WERI-Rb-1 (cell line): ENCODE data around the gene CIITA.

Source experiments
- DNase-seq: peaks from one replicate; pipeline ENCODE4 v3.0.0-alpha.2; 2020
- H3K27ac ChIP-seq: fragments of 250-450 bp; sonication (Bioruptor Pico); 2 replicates; pipeline ENCODE4 v1.5.1; 2020; ENCODE audit warnings: mild to moderate bottlenecking, moderate library complexity
- H3K27me3 ChIP-seq: fragments of 250-450 bp; sonication (Bioruptor Pico); 2 replicates; pipeline ENCODE4 v1.5.1; 2021; ENCODE audit warnings: mild to moderate bottlenecking, low read depth, moderate library complexity; ENCODE audit not compliant: insufficient read depth, severe bottlenecking
- H3K36me3 ChIP-seq: fragments of 250-450 bp; sonication (Bioruptor Pico); 2 replicates; pipeline ENCODE4 v1.5.1; 2020; ENCODE audit warnings: mild to moderate bottlenecking, moderate library complexity
- H3K4me3 ChIP-seq: 2 replicates; pipeline ENCODE4 v1.5.1; 2011; ENCODE audit warnings: low read depth, mild to moderate bottlenecking, control low read depth, low read length
- H3K9me3 ChIP-seq: fragments of 250-450 bp; sonication (Bioruptor Pico); 2 replicates; pipeline ENCODE4 v1.5.1; 2021; ENCODE audit warnings: mild to moderate bottlenecking, moderate library complexity; ENCODE audit not compliant: severe bottlenecking
- CTCF ChIP-seq: IDR thresholded peaks from 2 replicates; pipeline ENCODE4 v1.5.1; 2011; ENCODE audit warnings: low read depth, mild to moderate bottlenecking, control low read depth, inconsistent platforms, low read length

The CIITA gene

DNA sequence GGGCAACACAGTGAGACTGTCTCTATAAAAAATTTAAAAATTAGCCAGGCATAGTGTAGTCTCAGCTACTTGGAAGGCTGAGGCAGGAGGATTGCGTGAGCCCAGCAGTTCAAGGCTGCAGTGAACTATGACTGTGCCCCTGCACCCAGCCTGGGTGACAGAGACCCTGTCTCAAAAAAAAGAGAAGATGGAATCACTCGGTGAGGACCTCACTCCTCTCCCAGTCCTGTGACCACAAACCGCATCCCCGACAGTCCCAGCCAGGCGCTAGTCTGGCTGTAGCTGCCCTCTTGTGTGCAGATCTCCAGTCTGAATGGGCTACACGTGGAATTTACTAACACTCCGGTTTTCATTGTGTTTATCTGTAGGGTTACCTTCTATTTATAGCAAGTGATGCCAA is 54.1 kb downstream of the CIITA start:
- no peak for DNase-seq
- Histone ChIP-seq H3K27ac (no peak overlapping the region), H3K27me3 (no peaks in the 10 kb centered on the region), H3K4me3 (no peak overlapping the region), H3K9me3 (no peaks in the 10 kb centered on the region), H3K36me3 (peaks cover 13% of the 10 kb centered on the region)
- no peak for TF ChIP-seq CTCF

- Histone ChIP-seq H3K27me3 (no peaks in the 10 kb centered on the region), H3K27ac (no peak overlapping the region), H3K9me3 (no peaks in the 10 kb centered on the region), H3K4me3 (no peak overlapping the region), H3K36me3 (peaks cover 13% of the 10 kb centered on the region)
- no peak for DNase-seq
- TF ChIP-seq CTCF: no peak
Observed at GRCh38 chr16:10931977-10932632, 55.1 kb downstream of the CIITA start.

GRCh38 chr16:10932959-10933710 is 56.1 kb downstream of the CIITA start:
- H3K27ac ChIP-seq: no peak overlapping the region
- no peak for DNase-seq
- no peak for TF ChIP-seq CTCF
- H3K27me3 ChIP-seq: no peaks in the 10 kb centered on the region
- H3K9me3 ChIP-seq: no peaks in the 10 kb centered on the region
- peaks cover 11% of the 10 kb centered on the region for H3K36me3 ChIP-seq
- H3K4me3 ChIP-seq: no peak overlapping the region

- no peaks in the 10 kb centered on the region for H3K9me3 ChIP-seq
Observed at GRCh38 chr16:10933865-10934264, 56.9 kb downstream of the CIITA start.

GRCh38 chr16:10934325-10935107 is 57.5 kb downstream of the CIITA start:
- Histone ChIP-seq H3K4me3 (no peak overlapping the region), H3K9me3 (no peaks in the 10 kb centered on the region), H3K27me3 (no peaks in the 10 kb centered on the region), H3K27ac (no peak overlapping the region), H3K36me3 (peaks cover 20% of the 10 kb centered on the region)
- no peak for TF ChIP-seq CTCF
- no peak for DNase-seq

More at GRCh38 chr16:10933865-10934264, 56.9 kb downstream of the CIITA start:
- H3K4me3 ChIP-seq: no peak overlapping the region
- no peak for TF ChIP-seq CTCF
- DNase-seq: no peak
- no peak overlapping the region for H3K27ac ChIP-seq
- H3K27me3 ChIP-seq: no peaks in the 10 kb centered on the region
- H3K36me3 ChIP-seq: peaks cover 14% of the 10 kb centered on the region
